ENCODE measurements around the gene TET1.

GRCh38 chr10:68564712-68565111 is 4.6 kb downstream of the TET1 start:
- no peak for TF ChIP-seq POLR2A (IDR thresholded peaks at IDR 0.05)
- TF ChIP-seq CTCF (IDR thresholded peaks at IDR 0.05): no peak
